ENCODE results near the gene TLCD3A. TPM values are rescaled to one million over a fixed set of nuclear protein-coding genes. Genes with fewer than 3 reads are reported as not detected.

Gene TLCD3A
- total and polyA plus RNA-seq, 9 of the 15 experiments (the other 6 are each of a cell fraction or from before 2014, with no cell fraction given), result 1.3 to 13.5 (median 7.3) TPM

DNA sequence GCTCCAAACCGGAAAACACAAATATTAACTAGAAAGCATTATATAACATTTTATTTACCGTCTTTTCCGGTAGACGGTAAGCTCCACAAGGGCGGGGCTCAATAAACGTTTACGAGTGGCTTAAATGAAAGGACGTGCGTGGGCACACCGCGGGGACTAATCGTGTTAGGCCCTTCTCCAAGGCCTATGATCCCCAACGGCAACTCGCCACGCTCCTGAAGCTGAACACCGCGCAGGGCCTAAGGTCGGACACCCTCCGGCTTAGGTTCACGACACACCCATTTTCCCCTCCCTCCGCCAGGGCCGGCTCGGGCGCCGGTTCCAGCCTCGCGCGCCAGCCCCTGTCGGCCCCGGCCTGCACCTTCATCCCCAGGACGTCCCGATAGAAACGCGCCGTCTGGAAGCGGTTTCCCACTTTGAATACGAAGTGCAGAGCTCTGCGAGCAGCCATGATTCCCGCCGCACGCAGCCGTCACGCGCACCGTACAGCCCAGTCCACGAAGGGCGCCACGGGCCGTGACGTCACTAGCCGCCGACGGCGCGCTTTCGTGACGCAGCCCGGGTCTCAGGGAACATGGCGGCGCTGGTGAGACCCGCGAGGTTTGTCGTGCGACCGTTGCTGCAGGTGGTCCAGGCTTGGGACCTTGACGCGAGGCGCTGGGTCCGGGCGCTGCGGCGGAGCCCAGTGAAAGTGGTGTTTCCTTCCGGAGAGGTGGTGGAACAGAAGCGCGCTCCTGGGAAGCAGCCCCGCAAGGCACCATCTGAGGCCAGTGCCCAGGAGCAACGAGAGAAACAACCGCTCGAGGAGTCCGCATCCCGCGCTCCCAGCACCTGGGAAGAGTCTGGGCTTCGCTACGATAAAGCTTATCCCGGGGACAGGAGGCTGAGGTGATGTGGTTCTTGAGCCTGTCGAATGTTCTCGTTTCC is 49.7 kb downstream of the TLCD3A start, which contains the start of the genes GLOD4 and MRM3 (continued):
- TF ChIP-seq THAP12 (CRISPR knock-in tag; IDR thresholded peaks at IDR 0.05) (peak; percentile 10; the same call in 1 of the 2 replicates), YBX1 (IDR thresholded peaks at IDR 0.05) (no peak), PML (IDR thresholded peaks at IDR 0.05; ENCODE audit: low read length) (no peak), TAF1 (IDR thresholded peaks at IDR 0.05; ENCODE audit: control insufficient read depth, extremely low read depth, insufficient read depth, low read length, severe bottlenecking) (peak; percentile 79), MTA1 (IDR thresholded peaks at IDR 0.05; ENCODE audit: borderline replicate concordance) (peak; percentile 99), HEY1 (CRISPR knock-in tag; IDR thresholded peaks at IDR 0.05; ENCODE audit: borderline replicate concordance) (no peak), GTF2A2 (tag; IDR thresholded peaks at IDR 0.05) (no peak), GABPA (tag; conservative IDR thresholded peaks at IDR 0.05; ENCODE audit: low read depth) (no peak), ZC3H8 (IDR thresholded peaks at IDR 0.05) (no peak), KLF13 (tag; IDR thresholded peaks at IDR 0.05; ENCODE audit: borderline replicate concordance, low read depth) (peak; percentile 67; the same call in 1 of the 2 replicates), CCAR2 (IDR thresholded peaks at IDR 0.05; ENCODE audit: low read depth, low read length) (no peak)
- TF ChIP-seq, protein P1, sequence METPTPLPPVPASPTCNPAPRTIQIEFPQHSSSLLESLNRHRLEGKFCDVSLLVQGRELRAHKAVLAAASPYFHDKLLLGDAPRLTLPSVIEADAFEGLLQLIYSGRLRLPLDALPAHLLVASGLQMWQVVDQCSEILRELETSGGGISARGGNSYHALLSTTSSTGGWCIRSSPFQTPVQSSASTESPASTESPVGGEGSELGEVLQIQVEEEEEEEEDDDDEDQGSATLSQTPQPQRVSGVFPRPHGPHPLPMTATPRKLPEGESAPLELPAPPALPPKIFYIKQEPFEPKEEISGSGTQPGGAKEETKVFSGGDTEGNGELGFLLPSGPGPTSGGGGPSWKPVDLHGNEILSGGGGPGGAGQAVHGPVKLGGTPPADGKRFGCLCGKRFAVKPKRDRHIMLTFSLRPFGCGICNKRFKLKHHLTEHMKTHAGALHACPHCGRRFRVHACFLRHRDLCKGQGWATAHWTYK (CRISPR knock-in tag; IDR thresholded peaks at IDR 0.05), result peak; percentile 100
- TF ChIP-seq, protein P2, sequence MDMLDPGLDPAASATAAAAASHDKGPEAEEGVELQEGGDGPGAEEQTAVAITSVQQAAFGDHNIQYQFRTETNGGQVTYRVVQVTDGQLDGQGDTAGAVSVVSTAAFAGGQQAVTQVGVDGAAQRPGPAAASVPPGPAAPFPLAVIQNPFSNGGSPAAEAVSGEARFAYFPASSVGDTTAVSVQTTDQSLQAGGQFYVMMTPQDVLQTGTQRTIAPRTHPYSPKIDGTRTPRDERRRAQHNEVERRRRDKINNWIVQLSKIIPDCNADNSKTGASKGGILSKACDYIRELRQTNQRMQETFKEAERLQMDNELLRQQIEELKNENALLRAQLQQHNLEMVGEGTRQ (CRISPR knock-in tag; IDR thresholded peaks at IDR 0.05), result 0 out of 2 replicates have a peak, but pooled peaks have one; percentile 35

Data from K562 (cell line).